Suprapubic skin (tissue), 4 donors: ENCODE data around the gene F7. TPM values are rescaled to one million over a fixed set of nuclear protein-coding genes. Genes with fewer than 3 reads are reported as not detected.

Experiments
- DNase-seq, 2 donors: peaks; one replicate each; pipeline ENCODE4 v3.0.0-alpha.2; 2019; ENCODE audit warnings: low spot score in 2 of 2
- H3K27ac ChIP-seq: fragments of 200-600 bp; sonication (generic); one replicate; pipeline ENCODE4 v1.5.1; 2019
- H3K27me3 ChIP-seq: fragments of 200-600 bp; sonication (generic); one replicate; pipeline ENCODE4 v1.5.1; 2019
- H3K36me3 ChIP-seq: fragments of 200-600 bp; sonication (generic); one replicate; pipeline ENCODE4 v1.5.1; 2019
- H3K4me1 ChIP-seq: fragments of 200-600 bp; sonication (generic); one replicate; pipeline ENCODE4 v1.5.1; 2019
- H3K4me3 ChIP-seq: fragments of 200-600 bp; sonication (generic); one replicate; pipeline ENCODE4 v1.5.1; 2019; ENCODE audit warnings: mild to moderate bottlenecking
- H3K9me3 ChIP-seq: fragments of 200-600 bp; sonication (generic); one replicate; pipeline ENCODE4 v1.5.1; 2019
- CTCF ChIP-seq, 2 donors: fragments of 200-600 bp in 1 of 2; fragments of 450-650 bp in 1 of 2; sonication (generic) in 1 of 2; IDR thresholded peaks; one replicate each; pipeline ENCODE4 v1.5.1; 2016 to 2019; ENCODE audit warnings: antibody characterized with exemption in 2 of 2, mild to moderate bottlenecking in 1 of 2, moderate library complexity in 1 of 2
- EP300 ChIP-seq: sonication (generic); formaldehyde crosslinking; IDR thresholded peaks from one replicate; pipeline ENCODE4 v1.6.1; 2017; ENCODE audit warnings: antibody characterized with exemption
- POLR2A ChIP-seq, 2 donors: fragments of 450-650 bp; IDR thresholded peaks; one replicate each; pipeline ENCODE4 v1.6.1; 2017; ENCODE audit warnings: antibody characterized with exemption in 2 of 2, mild to moderate bottlenecking in 2 of 2, moderate library complexity in 2 of 2
- POLR2AphosphoS5 ChIP-seq, 3 donors: sonication (generic); formaldehyde crosslinking; IDR thresholded peaks; one replicate each; pipeline ENCODE4 v1.6.1; 2017; ENCODE audit warnings: antibody characterized with exemption in 3 of 3
- WGBS: methylation state at CpG from one replicate; pipeline ENCODE4 v1.1.5; 2018; 5-methylcytosine and 5-hydroxymethylcytosine counted together
- total RNA-seq, 4 donors: library from RNA; depleted of rRNA; stranded (reverse); fragments of >200 nt; gene quantifications; one replicate each; pipeline ENCODE4 v1.1.0, GENCODE V29; 2016

Gene F7
- total RNA-seq, 4 donors from 2014 or later = not detected

GRCh38 chr13:113166266-113166665 is 60.7 kb downstream of the F7 start:
- no peaks in the 10 kb centered on the region for H3K4me1 ChIP-seq
- H3K27ac ChIP-seq = no peak overlapping the region
- 85% methylated on average over 10 of the region's 10 CpGs for WGBS
- DNase-seq = no peak
- TF ChIP-seq CTCF (IDR thresholded peaks at IDR 0.05) (no peak), EP300 (no peak), POLR2AphosphoS5 (IDR thresholded peaks at IDR 0.05) (no peak), POLR2A (IDR thresholded peaks at IDR 0.05) (no peak)
- H3K9me3 ChIP-seq = no peaks in the 10 kb centered on the region
- H3K36me3 ChIP-seq = peaks cover 13% of the 10 kb centered on the region
- no peak overlapping the region for H3K4me3 ChIP-seq
- peaks cover 20% of the 10 kb centered on the region for H3K27me3 ChIP-seq

GRCh38 chr13:113166681-113167080 is 61.1 kb downstream of the F7 start:
- no peaks in the 10 kb centered on the region for H3K9me3 ChIP-seq
- no peaks in the 10 kb centered on the region for H3K4me1 ChIP-seq
- DNase-seq = no peak
- no peak overlapping the region for H3K4me3 ChIP-seq
- peaks cover 16% of the 10 kb centered on the region for H3K27me3 ChIP-seq
- peaks cover 17% of the 10 kb centered on the region for H3K36me3 ChIP-seq
- no peak overlapping the region for H3K27ac ChIP-seq
- no peak for TF ChIP-seq POLR2AphosphoS5 (IDR thresholded peaks at IDR 0.05)
- no peak for TF ChIP-seq POLR2A (IDR thresholded peaks at IDR 0.05)
- no peak for TF ChIP-seq EP300
- no peak for TF ChIP-seq CTCF (IDR thresholded peaks at IDR 0.05)
- WGBS = 88% methylated on average over 4 of the region's 5 CpGs

DNA sequence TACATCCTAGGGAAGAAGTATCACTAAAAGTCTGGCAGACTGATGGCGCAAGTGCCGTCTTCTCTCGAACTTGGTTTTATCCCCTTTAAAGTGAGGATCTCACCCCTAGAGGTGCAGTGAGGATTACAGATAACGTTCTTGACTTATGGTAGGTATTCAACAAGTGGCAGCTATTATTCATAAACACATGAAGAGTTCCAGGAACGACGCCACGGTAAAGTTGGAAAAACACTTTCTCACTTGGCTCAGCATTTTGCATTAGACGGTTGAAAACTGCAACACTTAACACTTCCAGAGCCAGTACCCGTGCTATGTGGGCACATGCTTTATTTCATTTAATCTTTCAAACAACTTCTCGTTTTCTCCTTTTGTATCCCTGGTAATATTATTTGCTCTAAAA is 61.6 kb downstream of the F7 start:
- H3K9me3 ChIP-seq = no peaks in the 10 kb centered on the region
- no peak overlapping the region for H3K4me3 ChIP-seq
- peaks cover 22% of the 10 kb centered on the region for H3K36me3 ChIP-seq
- H3K27ac ChIP-seq = no peak overlapping the region
- peaks cover 15% of the 10 kb centered on the region for H3K27me3 ChIP-seq
- WGBS = 87% methylated on average over 10 of the region's 10 CpGs
- TF ChIP-seq POLR2A (IDR thresholded peaks at IDR 0.05) = no peak
- no peak for TF ChIP-seq CTCF (IDR thresholded peaks at IDR 0.05)
- TF ChIP-seq POLR2AphosphoS5 (IDR thresholded peaks at IDR 0.05) = no peak
- TF ChIP-seq EP300 = no peak
- no peaks in the 10 kb centered on the region for H3K4me1 ChIP-seq
- no peak for DNase-seq

GRCh38 chr13:113167575-113167974 is 62.0 kb downstream of the F7 start:
- TF ChIP-seq EP300 = no peak
- TF ChIP-seq POLR2AphosphoS5 (IDR thresholded peaks at IDR 0.05) = no peak
- no peak for TF ChIP-seq POLR2A (IDR thresholded peaks at IDR 0.05)
- TF ChIP-seq CTCF (IDR thresholded peaks at IDR 0.05) = no peak
- H3K4me1 ChIP-seq = no peaks in the 10 kb centered on the region
- WGBS = 98% methylated on average over 3 of the region's 3 CpGs
- H3K27ac ChIP-seq = no peak overlapping the region
- no peak overlapping the region for H3K4me3 ChIP-seq
- no peaks in the 10 kb centered on the region for H3K9me3 ChIP-seq
- no peak for DNase-seq
- peaks cover 26% of the 10 kb centered on the region for H3K36me3 ChIP-seq
- H3K27me3 ChIP-seq = peaks cover 15% of the 10 kb centered on the region

GRCh38 chr13:113168211-113168610 is 62.6 kb downstream of the F7 start:
- no peaks in the 10 kb centered on the region for H3K9me3 ChIP-seq
- peaks cover 32% of the 10 kb centered on the region for H3K36me3 ChIP-seq
- no peak for DNase-seq
- H3K27me3 ChIP-seq = peaks cover 8% of the 10 kb centered on the region
- no peaks in the 10 kb centered on the region for H3K4me1 ChIP-seq
- H3K27ac ChIP-seq = no peak overlapping the region
- TF ChIP-seq POLR2A (IDR thresholded peaks at IDR 0.05) = no peak
- H3K4me3 ChIP-seq = no peak overlapping the region
- WGBS = 89% methylated on average over 7 of the region's 7 CpGs
